ENCODE measurements around the gene SPTBN4. TPM values are rescaled to one million over a fixed set of nuclear protein-coding genes. Genes with fewer than 3 reads are reported as not detected.

The SPTBN4 gene
- total RNA-seq, 6 experiments from 2014 or later, result 0.17 to 0.96 (median 0.54) TPM

DNA sequence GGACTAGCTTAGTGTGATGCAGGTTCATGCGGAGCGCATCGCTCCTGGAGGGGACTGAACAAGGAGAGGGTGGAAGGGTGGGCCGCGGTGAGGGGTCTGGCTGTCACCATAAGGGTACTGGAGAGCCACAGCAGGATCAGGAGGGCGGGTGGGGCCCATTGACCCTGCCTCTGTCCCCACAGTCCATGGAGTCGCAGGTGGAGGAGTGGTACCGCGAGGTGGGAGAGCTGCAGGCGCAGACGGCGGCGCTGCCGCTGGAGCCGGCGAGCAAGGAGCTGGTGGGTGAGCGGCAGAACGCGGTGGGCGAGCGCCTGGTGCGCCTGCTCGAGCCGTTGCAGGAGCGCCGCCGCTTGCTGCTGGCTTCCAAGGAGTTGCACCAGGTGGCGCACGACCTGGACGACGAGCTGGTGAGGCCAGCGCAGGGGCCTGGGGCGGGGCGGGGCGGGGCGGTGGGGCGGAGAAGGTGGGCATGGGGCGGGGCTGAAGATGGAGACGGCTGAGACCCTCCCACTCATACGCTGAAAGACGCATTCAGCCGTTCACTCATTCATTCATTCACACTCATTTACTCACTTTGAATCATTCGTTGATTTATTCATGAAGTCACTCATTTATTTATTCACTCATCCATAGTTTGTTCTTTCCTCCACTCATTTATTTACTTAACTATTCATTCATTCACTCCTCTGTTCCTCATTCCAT lies 82.4 kb downstream of the SPTBN4 start:
- peaks cover 22% of the 10 kb centered on the region for H3K27me3 Mint-ChIP-seq (ENCODE audit: insufficient read depth)
- no peaks in the 10 kb centered on the region for H3K4me1 Mint-ChIP-seq (ENCODE audit: low read depth)
- peak; percentile 9 for DNase-seq
- H3K9me3 Mint-ChIP-seq, result peaks cover 5% of the 10 kb centered on the region
- H3K4me3 Mint-ChIP-seq, result no peak overlapping the region
- TF ChIP-seq, protein P1, sequence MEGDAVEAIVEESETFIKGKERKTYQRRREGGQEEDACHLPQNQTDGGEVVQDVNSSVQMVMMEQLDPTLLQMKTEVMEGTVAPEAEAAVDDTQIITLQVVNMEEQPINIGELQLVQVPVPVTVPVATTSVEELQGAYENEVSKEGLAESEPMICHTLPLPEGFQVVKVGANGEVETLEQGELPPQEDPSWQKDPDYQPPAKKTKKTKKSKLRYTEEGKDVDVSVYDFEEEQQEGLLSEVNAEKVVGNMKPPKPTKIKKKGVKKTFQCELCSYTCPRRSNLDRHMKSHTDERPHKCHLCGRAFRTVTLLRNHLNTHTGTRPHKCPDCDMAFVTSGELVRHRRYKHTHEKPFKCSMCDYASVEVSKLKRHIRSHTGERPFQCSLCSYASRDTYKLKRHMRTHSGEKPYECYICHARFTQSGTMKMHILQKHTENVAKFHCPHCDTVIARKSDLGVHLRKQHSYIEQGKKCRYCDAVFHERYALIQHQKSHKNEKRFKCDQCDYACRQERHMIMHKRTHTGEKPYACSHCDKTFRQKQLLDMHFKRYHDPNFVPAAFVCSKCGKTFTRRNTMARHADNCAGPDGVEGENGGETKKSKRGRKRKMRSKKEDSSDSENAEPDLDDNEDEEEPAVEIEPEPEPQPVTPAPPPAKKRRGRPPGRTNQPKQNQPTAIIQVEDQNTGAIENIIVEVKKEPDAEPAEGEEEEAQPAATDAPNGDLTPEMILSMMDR (IDR thresholded peaks at IDR 0.05), result peak; percentile 68
- no peaks in the 10 kb centered on the region for H3K36me3 Mint-ChIP-seq (ENCODE audit: low read depth)
- no peak overlapping the region for H3K27ac Mint-ChIP-seq

DNA sequence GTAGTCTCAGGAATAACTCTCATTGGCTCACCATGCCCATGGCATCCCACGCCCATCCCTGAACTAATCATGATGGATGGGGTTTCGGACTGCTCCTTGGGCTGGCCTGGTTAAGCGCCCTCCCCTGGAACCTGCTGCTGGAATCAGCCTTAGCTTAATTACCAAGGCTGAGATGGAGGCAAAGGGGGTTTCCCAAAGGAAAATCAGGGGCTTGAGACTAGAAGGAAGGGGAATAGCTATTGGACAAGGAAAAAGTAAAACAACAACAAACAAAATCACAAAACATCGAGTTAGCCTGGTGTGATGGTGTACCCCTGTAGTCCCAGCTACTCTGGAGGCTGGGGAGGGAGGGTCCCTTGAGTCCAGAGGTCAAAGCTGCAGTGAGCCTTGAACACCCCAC lies 84.2 kb downstream of the SPTBN4 start:
- H3K4me3 Mint-ChIP-seq, result no peak overlapping the region
- H3K27ac Mint-ChIP-seq, result no peak overlapping the region
- H3K27me3 Mint-ChIP-seq (ENCODE audit: insufficient read depth), result peaks cover 32% of the 10 kb centered on the region
- no peak for DNase-seq
- H3K36me3 Mint-ChIP-seq (ENCODE audit: low read depth), result no peaks in the 10 kb centered on the region
- TF ChIP-seq, protein P1 (IDR thresholded peaks at IDR 0.05), result no peak
- peaks cover 5% of the 10 kb centered on the region for H3K9me3 Mint-ChIP-seq
- no peaks in the 10 kb centered on the region for H3K4me1 Mint-ChIP-seq (ENCODE audit: low read depth)

- Mint-ChIP-seq H3K27me3 (ENCODE audit: insufficient read depth) (peaks cover 42% of the 10 kb centered on the region), H3K4me1 (ENCODE audit: low read depth) (no peaks in the 10 kb centered on the region), H3K36me3 (ENCODE audit: low read depth) (no peaks in the 10 kb centered on the region), H3K27ac (no peak overlapping the region), H3K4me3 (no peak overlapping the region), H3K9me3 (no peaks in the 10 kb centered on the region)
- TF ChIP-seq, protein P1 (IDR thresholded peaks at IDR 0.05), result no peak
- no peak for DNase-seq
These were observed 86.0 kb downstream of the SPTBN4 start for GRCh38 chr19:40552848-40553247.

- Mint-ChIP-seq H3K9me3 (no peaks in the 10 kb centered on the region), H3K4me3 (no peak overlapping the region), H3K4me1 (ENCODE audit: low read depth) (no peaks in the 10 kb centered on the region), H3K27ac (no peak overlapping the region), H3K36me3 (ENCODE audit: low read depth) (no peaks in the 10 kb centered on the region), H3K27me3 (ENCODE audit: insufficient read depth) (peaks cover 40% of the 10 kb centered on the region)
- TF ChIP-seq, protein P1 (IDR thresholded peaks at IDR 0.05), result no peak
- no peak for DNase-seq
These were observed 87.4 kb downstream of the SPTBN4 start for GRCh38 chr19:40553885-40554857.

DNA sequence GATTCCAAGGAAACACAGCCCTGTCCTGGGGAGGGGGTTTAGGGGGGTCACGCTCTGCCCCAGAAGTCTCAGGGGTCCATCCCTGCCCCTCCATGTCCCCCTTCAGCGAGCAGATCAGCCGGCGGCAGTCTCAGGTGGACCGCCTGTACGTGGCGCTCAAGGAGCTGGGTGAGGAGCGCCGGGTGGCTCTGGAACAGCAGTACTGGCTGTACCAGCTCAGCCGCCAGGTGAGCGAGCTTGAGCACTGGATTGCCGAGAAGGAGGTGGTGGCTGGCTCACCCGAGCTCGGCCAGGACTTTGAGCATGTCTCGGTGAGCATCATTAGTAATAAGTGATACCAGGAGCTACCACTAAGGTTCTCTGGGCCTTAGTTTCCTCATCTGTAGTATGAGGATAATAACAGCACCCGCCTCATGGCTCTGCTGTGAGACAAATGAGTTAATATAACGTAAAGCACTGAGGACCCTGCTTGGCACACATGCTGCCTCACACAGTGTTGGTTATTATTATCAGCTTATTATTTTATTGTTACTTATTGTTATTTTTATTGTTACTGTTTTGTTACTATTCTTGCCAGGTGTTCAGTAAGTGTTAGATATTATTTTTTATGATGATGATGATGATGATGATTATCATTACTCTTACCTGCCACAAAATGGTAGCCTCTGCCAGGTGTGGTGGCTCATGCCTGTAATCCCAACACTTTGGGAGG lies 89.3 kb downstream of the SPTBN4 start:
- no peak for DNase-seq
- Mint-ChIP-seq H3K27me3 (ENCODE audit: insufficient read depth) (peaks cover 50% of the 10 kb centered on the region), H3K27ac (no peak overlapping the region), H3K4me1 (ENCODE audit: low read depth) (no peaks in the 10 kb centered on the region), H3K4me3 (no peak overlapping the region), H3K36me3 (ENCODE audit: low read depth) (no peaks in the 10 kb centered on the region), H3K9me3 (no peaks in the 10 kb centered on the region)
- TF ChIP-seq, protein P1 (IDR thresholded peaks at IDR 0.05), result no peak

All from HFFc6 (cell line).